Activated CD4-positive, CD25-positive, alpha-beta regulatory T cell treated with anti-CD3 and anti-CD28 coated beads, Interleukin-2, amount 50 U/mL, for 72 hours (primary cell): ENCODE measurements around the gene FHIT.

Experiments used
- DNase-seq: peaks from one replicate; pipeline ENCODE4 v3.0.0; 2021

Gene FHIT

GRCh38 chr3:60434323-60434722 is 816.9 kb downstream of the FHIT start:
- no peak for DNase-seq

GRCh38 chr3:60431599-60431958 is 819.7 kb downstream of the FHIT start:
- DNase-seq, result no peak

GRCh38 chr3:60430205-60430604 is 821.0 kb downstream of the FHIT start:
- DNase-seq, result no peak

GRCh38 chr3:60427109-60427508 is 824.1 kb downstream of the FHIT start:
- no peak for DNase-seq

GRCh38 chr3:60424942-60425341 is 826.3 kb downstream of the FHIT start:
- DNase-seq, result no peak

GRCh38 chr3:60424034-60424433 is 827.2 kb downstream of the FHIT start:
- DNase-seq, result no peak

- DNase-seq, result no peak
Measured at GRCh38 chr3:60423556-60423955, 827.7 kb downstream of the FHIT start.

- DNase-seq, result no peak
Measured at GRCh38 chr3:60421749-60422446, 829.4 kb downstream of the FHIT start.

- DNase-seq, result no peak
Measured at GRCh38 chr3:60417576-60417975, 833.7 kb downstream of the FHIT start.

- DNase-seq, result no peak
Measured at GRCh38 chr3:60414011-60414410, 837.2 kb downstream of the FHIT start.

GRCh38 chr3:60413551-60413950 is 837.7 kb downstream of the FHIT start:
- DNase-seq, result no peak

GRCh38 chr3:60403866-60404265 is 847.4 kb downstream of the FHIT start:
- DNase-seq, result no peak

- no peak for DNase-seq
Measured at GRCh38 chr3:60402931-60403330, 848.3 kb downstream of the FHIT start.

GRCh38 chr3:60399861-60400845 is 851.1 kb downstream of the FHIT start:
- DNase-seq, result no peak

GRCh38 chr3:60399292-60399691 is 852.0 kb downstream of the FHIT start:
- no peak for DNase-seq

- DNase-seq, result no peak
Measured at GRCh38 chr3:60395173-60395762, 856.0 kb downstream of the FHIT start.

GRCh38 chr3:60393946-60394345 is 857.3 kb downstream of the FHIT start:
- no peak for DNase-seq

- DNase-seq, result no peak
Measured at GRCh38 chr3:60392501-60392900, 858.8 kb downstream of the FHIT start.

- no peak for DNase-seq
Measured at GRCh38 chr3:60391292-60391691, 860.0 kb downstream of the FHIT start.

- no peak for DNase-seq
Measured at GRCh38 chr3:60388731-60389130, 862.5 kb downstream of the FHIT start.

- DNase-seq, result no peak
Measured at GRCh38 chr3:60386306-60386705, 864.9 kb downstream of the FHIT start.

- DNase-seq, result no peak
Measured at GRCh38 chr3:60384341-60384740, 866.9 kb downstream of the FHIT start.

GRCh38 chr3:60383345-60383744 is 867.9 kb downstream of the FHIT start:
- DNase-seq, result no peak

- DNase-seq, result no peak
Measured at GRCh38 chr3:60366486-60366885, 884.8 kb downstream of the FHIT start.
